Measurements from ENCODE around the gene ST6GAL1. TPM values are rescaled to one million over a fixed set of nuclear protein-coding genes. Genes with fewer than 3 reads are reported as not detected.
A peak's percentile ranks its signal among the peaks of the same experiment; 100 is the strongest.

ST6GAL1 gene
- total and polyA plus RNA-seq, 2 experiments from 2014 or later: 17.6 to 65.1 TPM

DNA sequence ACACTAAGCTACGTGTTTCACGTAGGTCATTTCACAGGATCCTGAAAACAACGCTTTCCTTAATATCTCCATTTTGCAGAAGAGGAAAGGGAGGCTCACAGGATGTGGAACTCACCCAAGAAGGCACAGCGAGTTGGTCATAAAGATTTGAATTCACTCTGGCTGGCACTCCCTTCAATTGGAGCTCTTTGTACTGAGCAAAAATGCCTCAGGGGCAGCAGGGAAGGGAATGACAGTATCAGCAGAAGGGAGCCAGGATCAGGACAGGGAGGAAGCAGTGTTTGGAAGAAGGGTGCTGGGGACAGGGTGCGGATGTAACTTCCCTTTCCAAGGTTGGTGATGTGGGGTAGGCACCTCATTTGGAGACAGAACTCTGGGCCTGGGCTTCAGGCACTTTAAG is 1.1 kb upstream of the ST6GAL1 start:
- Histone ChIP-seq H3K4me1 (ENCODE audit: insufficient read depth) (peaks cover 28% of the 10 kb centered on the region), H3F3A (replicated peaks; ENCODE audit: low read depth) (peaks cover 4% of the 10 kb centered on the region; the same call in 1 of the 2 replicates), H3K4me3 (no peak overlapping the region), H3K79me2 (replicated peaks; ENCODE audit: insufficient read depth) (peaks cover 29% of the 10 kb centered on the region), H3K27me3 (ENCODE audit: insufficient read depth) (peaks cover 14% of the 10 kb centered on the region; the same call in 1 of the 2 replicates), H3K27ac (ENCODE audit: low read depth) (no peak overlapping the region), H3K4me2 (peak overlapping the region; percentile 90; the same call in 1 of the 2 replicates), H3K36me3 (ENCODE audit: insufficient read depth) (no peaks in the 10 kb centered on the region; the same call in 1 of the 2 replicates), H2AFZ (no peak overlapping the region), H3K9me2 (ENCODE audit: insufficient read depth) (no peaks in the 10 kb centered on the region; the same call in 1 of the 2 replicates), H4K20me1 (replicated peaks; ENCODE audit: insufficient read depth) (peaks cover 5% of the 10 kb centered on the region)
- peaks cover 17% of the 10 kb centered on the region for H3K27me3 Mint-ChIP-seq (ENCODE audit: insufficient read depth, low read depth, poor library complexity)
- H3K36me3 Mint-ChIP-seq (ENCODE audit: low read depth): peaks cover 15% of the 10 kb centered on the region
- H3K9me3 Mint-ChIP-seq: no peaks in the 10 kb centered on the region
- ATAC-seq: no peak
- TF ChIP-seq POLR2AphosphoS5 (IDR thresholded peaks at IDR 0.05; ENCODE audit: low read depth): no peak
- TF ChIP-seq, protein P1, sequence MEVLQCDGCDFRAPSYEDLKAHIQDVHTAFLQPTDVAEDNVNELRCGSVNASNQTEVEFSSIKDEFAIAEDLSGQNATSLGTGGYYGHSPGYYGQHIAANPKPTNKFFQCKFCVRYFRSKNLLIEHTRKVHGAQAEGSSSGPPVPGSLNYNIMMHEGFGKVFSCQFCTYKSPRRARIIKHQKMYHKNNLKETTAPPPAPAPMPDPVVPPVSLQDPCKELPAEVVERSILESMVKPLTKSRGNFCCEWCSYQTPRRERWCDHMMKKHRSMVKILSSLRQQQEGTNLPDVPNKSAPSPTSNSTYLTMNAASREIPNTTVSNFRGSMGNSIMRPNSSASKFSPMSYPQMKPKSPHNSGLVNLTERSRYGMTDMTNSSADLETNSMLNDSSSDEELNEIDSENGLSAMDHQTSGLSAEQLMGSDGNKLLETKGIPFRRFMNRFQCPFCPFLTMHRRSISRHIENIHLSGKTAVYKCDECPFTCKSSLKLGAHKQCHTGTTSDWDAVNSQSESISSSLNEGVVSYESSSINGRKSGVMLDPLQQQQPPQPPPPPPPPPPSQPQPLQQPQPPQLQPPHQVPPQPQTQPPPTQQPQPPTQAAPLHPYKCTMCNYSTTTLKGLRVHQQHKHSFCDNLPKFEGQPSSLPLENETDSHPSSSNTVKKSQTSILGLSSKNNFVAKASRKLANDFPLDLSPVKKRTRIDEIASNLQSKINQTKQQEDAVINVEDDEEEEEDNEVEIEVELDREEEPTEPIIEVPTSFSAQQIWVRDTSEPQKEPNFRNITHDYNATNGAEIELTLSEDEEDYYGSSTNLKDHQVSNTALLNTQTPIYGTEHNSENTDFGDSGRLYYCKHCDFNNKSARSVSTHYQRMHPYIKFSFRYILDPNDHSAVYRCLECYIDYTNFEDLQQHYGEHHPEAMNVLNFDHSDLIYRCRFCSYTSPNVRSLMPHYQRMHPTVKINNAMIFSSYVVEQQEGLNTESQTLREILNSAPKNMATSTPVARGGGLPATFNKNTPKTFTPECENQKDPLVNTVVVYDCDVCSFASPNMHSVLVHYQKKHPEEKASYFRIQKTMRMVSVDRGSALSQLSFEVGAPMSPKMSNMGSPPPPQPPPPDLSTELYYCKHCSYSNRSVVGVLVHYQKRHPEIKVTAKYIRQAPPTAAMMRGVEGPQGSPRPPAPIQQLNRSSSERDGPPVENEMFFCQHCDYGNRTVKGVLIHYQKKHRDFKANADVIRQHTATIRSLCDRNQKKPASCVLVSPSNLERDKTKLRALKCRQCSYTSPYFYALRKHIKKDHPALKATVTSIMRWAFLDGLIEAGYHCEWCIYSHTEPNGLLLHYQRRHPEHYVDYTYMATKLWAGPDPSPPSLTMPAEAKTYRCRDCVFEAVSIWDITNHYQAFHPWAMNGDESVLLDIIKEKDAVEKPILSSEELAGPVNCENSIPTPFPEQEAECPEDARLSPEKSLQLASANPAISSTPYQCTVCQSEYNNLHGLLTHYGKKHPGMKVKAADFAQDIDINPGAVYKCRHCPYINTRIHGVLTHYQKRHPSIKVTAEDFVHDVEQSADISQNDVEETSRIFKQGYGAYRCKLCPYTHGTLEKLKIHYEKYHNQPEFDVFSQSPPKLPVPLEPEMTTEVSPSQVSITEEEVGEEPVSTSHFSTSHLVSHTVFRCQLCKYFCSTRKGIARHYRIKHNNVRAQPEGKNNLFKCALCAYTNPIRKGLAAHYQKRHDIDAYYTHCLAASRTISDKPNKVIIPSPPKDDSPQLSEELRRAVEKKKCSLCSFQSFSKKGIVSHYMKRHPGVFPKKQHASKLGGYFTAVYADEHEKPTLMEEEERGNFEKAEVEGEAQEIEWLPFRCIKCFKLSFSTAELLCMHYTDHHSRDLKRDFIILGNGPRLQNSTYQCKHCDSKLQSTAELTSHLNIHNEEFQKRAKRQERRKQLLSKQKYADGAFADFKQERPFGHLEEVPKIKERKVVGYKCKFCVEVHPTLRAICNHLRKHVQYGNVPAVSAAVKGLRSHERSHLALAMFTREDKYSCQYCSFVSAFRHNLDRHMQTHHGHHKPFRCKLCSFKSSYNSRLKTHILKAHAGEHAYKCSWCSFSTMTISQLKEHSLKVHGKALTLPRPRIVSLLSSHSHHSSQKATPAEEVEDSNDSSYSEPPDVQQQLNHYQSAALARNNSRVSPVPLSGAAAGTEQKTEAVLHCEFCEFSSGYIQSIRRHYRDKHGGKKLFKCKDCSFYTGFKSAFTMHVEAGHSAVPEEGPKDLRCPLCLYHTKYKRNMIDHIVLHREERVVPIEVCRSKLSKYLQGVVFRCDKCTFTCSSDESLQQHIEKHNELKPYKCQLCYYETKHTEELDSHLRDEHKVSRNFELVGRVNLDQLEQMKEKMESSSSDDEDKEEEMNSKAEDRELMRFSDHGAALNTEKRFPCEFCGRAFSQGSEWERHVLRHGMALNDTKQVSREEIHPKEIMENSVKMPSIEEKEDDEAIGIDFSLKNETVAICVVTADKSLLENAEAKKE (CRISPR knock-in tag; IDR thresholded peaks at IDR 0.05): no peak
- H3K4me1 Mint-ChIP-seq: peaks cover 23% of the 10 kb centered on the region
- DNase-seq (ENCODE audit: low spot score): no peak
- no peak overlapping the region for H3K27ac Mint-ChIP-seq
- no peak overlapping the region; the same call in 2 of the 3 replicates for H3K4me3 Mint-ChIP-seq

DNA sequence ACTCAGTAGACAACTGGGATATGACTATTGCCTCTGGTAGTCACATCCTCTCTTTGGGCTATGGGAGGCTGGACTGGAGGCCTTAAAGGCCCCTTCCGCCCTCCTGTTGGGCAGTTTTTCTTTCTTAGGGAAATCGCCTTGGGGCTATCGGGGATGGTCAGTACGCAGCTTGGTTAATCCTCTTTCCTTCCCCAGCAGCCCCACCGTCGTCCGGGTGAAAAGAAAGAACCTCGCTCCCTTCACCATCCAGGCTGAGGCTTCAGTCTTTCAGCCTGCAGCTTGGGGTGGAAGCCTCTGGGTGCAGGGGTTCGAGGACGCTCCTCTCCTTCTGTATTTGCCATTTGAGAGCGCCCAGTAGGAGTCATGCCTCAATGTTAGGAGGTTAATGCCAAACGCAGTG is 641 bp upstream of the ST6GAL1 start:
- peaks cover 23% of the 10 kb centered on the region for H3K4me1 Mint-ChIP-seq
- TF ChIP-seq STAT1 (IDR thresholded peaks at IDR 0.05; ENCODE audit: unreplicated experiment) (no peak), EZH2phosphoT487 (IDR thresholded peaks at IDR 0.05; ENCODE audit: unreplicated experiment) (no peak), POLR2AphosphoS5 (IDR thresholded peaks at IDR 0.05; ENCODE audit: low read depth) (no peak), NANOG (IDR thresholded peaks at IDR 0.05; ENCODE audit: borderline replicate concordance) (no peak), EZH2 (IDR thresholded peaks at IDR 0.05; ENCODE audit: low read depth, unreplicated experiment) (no peak)
- TF ChIP-seq, protein P2, sequence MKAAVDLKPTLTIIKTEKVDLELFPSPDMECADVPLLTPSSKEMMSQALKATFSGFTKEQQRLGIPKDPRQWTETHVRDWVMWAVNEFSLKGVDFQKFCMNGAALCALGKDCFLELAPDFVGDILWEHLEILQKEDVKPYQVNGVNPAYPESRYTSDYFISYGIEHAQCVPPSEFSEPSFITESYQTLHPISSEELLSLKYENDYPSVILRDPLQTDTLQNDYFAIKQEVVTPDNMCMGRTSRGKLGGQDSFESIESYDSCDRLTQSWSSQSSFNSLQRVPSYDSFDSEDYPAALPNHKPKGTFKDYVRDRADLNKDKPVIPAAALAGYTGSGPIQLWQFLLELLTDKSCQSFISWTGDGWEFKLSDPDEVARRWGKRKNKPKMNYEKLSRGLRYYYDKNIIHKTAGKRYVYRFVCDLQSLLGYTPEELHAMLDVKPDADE (IDR thresholded peaks at IDR 0.05): no peak
- no peaks in the 10 kb centered on the region for H3K9me3 Mint-ChIP-seq
- peaks cover 7% of the 10 kb centered on the region for H4K20me1 ChIP-seq (replicated peaks; ENCODE audit: insufficient read depth)
- no peak overlapping the region for H3K27ac ChIP-seq (ENCODE audit: low read depth)
- peaks cover 20% of the 10 kb centered on the region for H3K36me3 Mint-ChIP-seq (ENCODE audit: low read depth)
- H3K4me3 Mint-ChIP-seq: peak overlapping the region; percentile 88
- no peaks in the 10 kb centered on the region; the same call in 1 of the 2 replicates for H3K9me2 ChIP-seq (ENCODE audit: insufficient read depth)
- peaks cover 4% of the 10 kb centered on the region; the same call in 1 of the 2 replicates for H3F3A ChIP-seq (replicated peaks; ENCODE audit: low read depth)
- H3K4me2 ChIP-seq: peak overlapping the region; percentile 90
- H3K79me2 ChIP-seq (replicated peaks; ENCODE audit: insufficient read depth): peaks cover 34% of the 10 kb centered on the region
- H3K4me3 ChIP-seq: peak overlapping the region; percentile 98
- H3K36me3 ChIP-seq (ENCODE audit: insufficient read depth): peaks cover under 1% of the 10 kb centered on the region
- H2AFZ ChIP-seq: peak overlapping the region; percentile 87
- no peak overlapping the region for H3K27ac Mint-ChIP-seq
- peaks cover 14% of the 10 kb centered on the region; the same call in 1 of the 2 replicates for H3K27me3 ChIP-seq (ENCODE audit: insufficient read depth)
- peaks cover 17% of the 10 kb centered on the region for H3K27me3 Mint-ChIP-seq (ENCODE audit: insufficient read depth, low read depth, poor library complexity)
- DNase-seq (ENCODE audit: low spot score): peak; percentile 17
- peaks cover 28% of the 10 kb centered on the region for H3K4me1 ChIP-seq (ENCODE audit: insufficient read depth)
- no peak for ATAC-seq
